Measurements from ENCODE around the gene DNAJC25.
A peak's percentile ranks its signal among the peaks of the same experiment; 100 is the strongest.

The DNAJC25 gene

DNA sequence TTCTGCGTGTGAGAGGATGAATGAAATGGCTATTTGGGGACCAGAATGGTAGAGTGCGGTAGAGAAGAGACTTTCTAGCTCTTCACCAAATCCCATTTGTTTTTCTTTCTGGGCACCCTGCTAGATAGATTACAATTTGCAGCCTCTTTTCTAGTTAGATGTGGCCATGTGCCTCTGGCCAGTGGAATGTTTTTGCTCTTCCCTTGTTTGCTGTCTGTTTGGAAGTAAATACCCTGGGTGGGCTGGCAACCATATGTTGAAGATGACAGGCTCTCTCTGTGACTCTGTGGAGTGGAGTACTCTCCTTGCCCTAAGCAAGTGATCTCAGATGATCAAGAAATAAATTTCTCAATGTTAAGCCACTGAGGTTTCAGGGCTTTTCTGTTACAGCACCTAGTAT lies 43.2 kb downstream of the DNAJC25 start:
- DNase-seq: no peak

DNA sequence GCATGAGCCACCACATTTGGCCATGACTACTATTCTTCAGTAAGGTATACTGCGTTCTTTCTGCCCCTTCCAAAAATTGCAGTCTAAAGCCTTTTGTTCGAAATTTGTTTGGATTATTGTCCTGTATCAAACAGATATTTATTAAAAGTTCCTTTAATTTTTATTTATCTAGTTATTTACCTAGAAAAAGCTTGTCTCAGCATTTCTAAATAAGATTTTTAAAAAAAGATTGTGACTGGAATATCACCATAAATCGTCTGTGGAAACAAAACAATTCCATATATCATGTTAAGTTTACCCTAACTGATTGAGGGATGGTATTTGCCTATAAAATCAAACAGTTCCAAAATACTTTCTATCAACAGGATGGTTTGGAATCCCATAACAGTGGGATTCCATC lies 45.0 kb downstream of the DNAJC25 start:
- no peak for DNase-seq

DNA sequence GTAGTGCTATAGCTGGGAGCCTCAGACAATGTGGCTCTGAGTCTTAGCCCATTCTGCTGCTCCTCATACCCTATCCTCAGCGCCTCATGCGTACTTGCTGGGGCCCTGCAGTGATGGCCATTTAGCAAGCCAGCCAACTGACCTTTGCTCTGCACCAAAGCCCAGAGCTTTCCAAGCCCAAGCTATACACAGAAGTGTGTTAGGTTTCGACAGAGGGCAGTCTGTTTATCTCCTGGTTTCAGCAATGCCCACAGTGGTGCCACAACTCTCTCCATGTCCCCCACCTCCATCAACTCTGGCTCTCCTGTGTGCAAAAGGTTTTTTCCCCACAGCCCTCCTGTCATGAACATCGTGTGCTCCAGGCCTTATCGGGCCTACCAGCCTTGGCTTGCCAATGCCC lies 47.2 kb downstream of the DNAJC25 start:
- no peak for DNase-seq

DNA sequence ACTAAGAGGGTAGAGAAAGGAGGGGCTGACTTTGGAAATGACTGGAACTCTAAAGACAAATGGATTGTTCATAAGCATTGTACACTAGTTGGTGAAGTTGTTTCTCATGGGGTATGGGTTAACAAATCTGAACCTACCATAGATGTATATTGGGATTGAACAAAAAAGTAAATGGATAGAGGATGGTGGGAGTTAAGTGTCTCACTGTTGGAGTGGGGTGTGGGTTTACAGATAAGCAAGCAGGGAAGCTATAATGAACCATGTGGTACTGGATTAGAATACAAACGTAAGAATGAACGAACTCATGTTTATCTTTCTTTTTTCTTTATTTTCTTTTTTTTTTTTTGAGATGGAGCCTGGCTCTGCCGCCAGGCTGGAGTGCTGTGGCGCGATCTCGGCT lies 48.1 kb downstream of the DNAJC25 start:
- DNase-seq: no peak

DNA sequence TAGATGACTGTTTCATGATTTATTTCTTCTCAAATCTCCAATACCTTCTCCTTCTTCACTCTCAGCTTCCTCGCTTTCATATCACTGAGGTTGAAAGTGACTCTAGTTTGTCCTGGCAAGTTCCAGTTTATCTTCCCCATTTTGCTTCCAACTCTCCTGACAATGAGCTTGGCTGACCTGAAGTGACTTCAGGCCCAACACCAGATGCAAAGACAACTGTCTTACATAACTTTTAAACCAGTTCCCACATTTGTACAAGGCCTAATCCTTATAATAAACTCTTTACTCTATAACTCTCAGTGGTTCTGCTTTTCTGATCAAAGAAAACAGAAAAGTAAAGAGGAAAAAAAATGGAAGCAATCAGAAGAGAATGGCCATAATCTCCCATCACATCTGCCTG lies 52.3 kb downstream of the DNAJC25 start:
- DNase-seq: no peak

DNA sequence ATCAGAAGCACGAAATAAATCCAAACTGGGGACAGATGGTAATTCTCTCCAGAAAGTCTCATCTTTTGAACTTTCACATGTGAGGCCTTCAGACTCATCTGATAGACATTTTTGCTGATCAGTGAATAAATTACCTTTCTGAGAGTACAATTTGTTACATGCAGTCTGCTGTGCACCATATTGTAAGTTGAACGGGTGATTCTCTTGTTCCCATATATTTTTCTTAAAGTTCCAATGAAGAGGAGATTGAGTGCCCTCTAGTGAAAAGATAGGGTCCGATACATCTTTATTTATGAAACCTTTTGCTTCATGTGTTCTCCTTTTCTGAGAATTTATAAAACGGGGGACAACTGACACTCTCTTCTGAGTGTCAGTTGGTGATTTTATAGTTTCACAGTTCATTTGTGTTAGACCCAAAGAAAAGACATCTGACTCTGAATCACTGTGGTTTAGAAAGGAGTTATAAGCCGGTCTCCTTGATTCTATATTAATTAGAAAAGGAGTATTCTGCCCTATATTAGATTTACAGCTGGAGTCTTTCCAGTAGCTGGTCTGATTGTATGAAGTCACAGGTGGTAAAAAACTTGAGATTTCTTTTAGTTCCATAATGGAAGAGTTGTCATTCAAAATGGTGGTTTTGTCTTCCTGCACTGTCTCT lies 60.7 kb downstream of the DNAJC25 start:
- peak; percentile 36 for DNase-seq

DNA sequence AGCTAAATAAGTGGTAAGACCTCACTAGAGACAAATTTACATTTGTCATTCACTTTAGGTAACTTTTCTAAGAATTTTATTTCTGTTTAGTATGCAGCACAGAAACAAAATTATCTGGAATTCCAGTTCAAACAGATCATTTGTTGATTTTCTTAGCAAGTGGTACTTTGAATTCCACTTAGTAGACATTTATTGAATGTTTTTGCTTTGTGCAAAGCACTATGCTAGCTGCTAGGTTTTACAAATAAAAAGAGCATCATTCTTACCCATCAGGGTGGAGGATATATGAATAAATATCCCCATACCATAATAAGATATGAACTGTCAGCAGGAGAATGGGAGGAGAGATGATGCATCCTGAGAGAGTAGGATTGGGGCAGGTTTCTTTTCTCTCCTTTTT lies 65.7 kb downstream of the DNAJC25 start:
- DNase-seq: no peak

DNA sequence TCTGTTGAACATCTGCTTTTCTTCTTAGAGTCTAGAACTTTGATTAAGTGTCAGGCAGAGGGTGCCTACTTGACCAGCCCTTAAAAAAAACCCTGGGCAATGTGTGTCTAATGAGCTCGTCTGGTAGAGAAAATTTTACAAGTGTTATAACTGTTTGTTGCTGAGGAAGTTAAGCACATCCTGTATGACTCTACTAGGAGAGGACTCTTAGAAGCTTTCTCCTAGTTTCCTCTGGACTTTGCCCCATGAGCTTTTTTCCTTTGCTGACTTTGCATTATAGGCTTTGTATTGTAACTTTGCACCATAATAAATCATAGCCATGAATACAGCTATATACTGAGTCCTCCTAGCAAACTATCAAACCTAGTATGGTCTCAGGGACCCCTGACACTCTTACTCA lies 69.6 kb downstream of the DNAJC25 start:
- DNase-seq: no peak
